Transverse colon (tissue), 4 donors: ENCODE data around the gene TAC4. TPM values are rescaled to one million over a fixed set of nuclear protein-coding genes. Genes with fewer than 3 reads are reported as not detected.

ENCODE experiments used
- DNase-seq: peaks from one replicate; pipeline ENCODE4 v3.0.0-alpha.2; 2019
- H3K27ac ChIP-seq, 4 donors: fragments of 200-600 bp; sonication (generic); 2 replicates each; pipeline ENCODE4 v1.5.1; 2016 to 2018; ENCODE audit warnings: inconsistent platforms in 4 of 4
- H3K27me3 ChIP-seq: fragments of 200-600 bp; sonication (generic); 2 replicates; pipeline ENCODE4 v1.5.1; 2017; ENCODE audit warnings: inconsistent platforms
- H3K36me3 ChIP-seq, 4 donors: fragments of 200-600 bp; sonication (generic); 2 replicates each; pipeline ENCODE4 v1.5.1; 2017 to 2019; ENCODE audit warnings: inconsistent platforms in 4 of 4
- H3K4me1 ChIP-seq, 4 donors: fragments of 200-600 bp; sonication (generic); 2 replicates each; pipeline ENCODE4 v1.5.1; 2017 to 2020; ENCODE audit warnings: inconsistent platforms in 4 of 4
- H3K4me3 ChIP-seq, 4 donors: fragments of 200-600 bp; sonication (generic); 1 replicate in 1 of 4; 2 replicates in 3 of 4; pipeline versions ENCODE4 v1.5.1 to v1.6.1; 2017 to 2019; ENCODE audit warnings: inconsistent platforms in 4 of 4
- H3K9me3 ChIP-seq, 2 donors: fragments of 200-600 bp; sonication (generic); 2 replicates each; pipeline ENCODE4 v1.5.1; 2017 to 2019; ENCODE audit warnings: inconsistent platforms in 2 of 2
- EP300 ChIP-seq: sonication (generic); formaldehyde crosslinking; IDR thresholded peaks from one replicate; pipeline ENCODE4 v1.6.1; 2017; ENCODE audit warnings: antibody characterized with exemption, low read depth
- POLR2A ChIP-seq: fragments of 450-650 bp; IDR thresholded peaks from one replicate; pipeline ENCODE4 v1.6.1; 2016; ENCODE audit warnings: antibody characterized with exemption, mild to moderate bottlenecking, moderate library complexity
- POLR2AphosphoS5 ChIP-seq, 3 donors: sonication (generic); formaldehyde crosslinking; IDR thresholded peaks; one replicate each; pipeline ENCODE4 v1.6.1; 2016; ENCODE audit warnings: antibody characterized with exemption in 3 of 3
- WGBS, 2 donors: methylation state at CpG; one replicate each; pipeline ENCODE4 v1.1.5; 2018; ENCODE audit warnings: low coverage in 1 of 2; 5-methylcytosine and 5-hydroxymethylcytosine counted together
- in situ Hi-C, 4 donors: fragments of 200-750 bp; cut with MboI; loops; one replicate each; pipeline versions ENCODE4 v1.15.0 to v1.15.1; 2017; ENCODE audit warnings: low sequenced_read_pairs in 3 of 4, low pct_ligation_motif_present in 1 of 4, low pct_unique_long_range_greater_than_20kb in 1 of 4
- intact Hi-C: fragments of 100-400 bp; cut with DNase I; formaldehyde crosslinking; loops from one replicate; pipeline ENCODE4 v1.15.1; 2023; ENCODE audit warnings: low total_unique reads
- total RNA-seq, 4 donors: library from RNA; depleted of rRNA; stranded (reverse); fragments of >200 nt; gene quantifications; one replicate each; pipeline ENCODE4 v1.1.0, GENCODE V29; 2016
- TF ChIP-seq, protein P1 (sequence below), 5 experiments: fragments of 200-600 bp in 3 of 5; fragments of 450-650 bp in 2 of 5; sonication (generic) in 3 of 5; IDR thresholded peaks; 1 replicate in 2 of 5; 2 replicates in 3 of 5; pipeline ENCODE4 v1.5.1; 2016 to 2017; ENCODE audit warnings: antibody characterized with exemption in 5 of 5, inconsistent platforms in 3 of 5, mild to moderate bottlenecking in 2 of 5, moderate library complexity in 1 of 5

The TAC4 gene
- total RNA-seq, 4 donors from 2014 or later = not detected

GRCh38 chr17:49788478-49789242 is 59.2 kb downstream of the TAC4 start, which contains the start of gene KAT7:
Gene KAT7 (plus strand): TSS chr17:49788681. CDS start chr17:49788835, 154 bp downstream.
- no peaks in the 10 kb centered on the region for H3K9me3 ChIP-seq
- peak within 1 kb of the TSS; percentile 94 to 99 (median 99) for H3K27ac ChIP-seq
- WGBS, 2 donors = 0 to 2% methylated on average over 7 to 45 of the region's 59 CpGs
- peak within 1 kb of the TSS; percentile 69 to 96 (median 91) for H3K4me3 ChIP-seq
- no peaks in the 10 kb centered on the region for H3K27me3 ChIP-seq
- H3K36me3 ChIP-seq = peaks cover 0 to 16% (median 4%) of the 10 kb centered on the region in 4 donors
- peak; percentile 99 for DNase-seq
- intact Hi-C loops (no loop called here), in situ Hi-C loops (loop anchor here in 2 of 4 donors (10.0 kb wide), 2 partner anchors 84 to 224 kb away; partner anchors contain the start of gene SLC35B1 (in 1 of the 2))
- peak; percentile 93 for TF ChIP-seq POLR2A
- TF ChIP-seq, protein P1, sequence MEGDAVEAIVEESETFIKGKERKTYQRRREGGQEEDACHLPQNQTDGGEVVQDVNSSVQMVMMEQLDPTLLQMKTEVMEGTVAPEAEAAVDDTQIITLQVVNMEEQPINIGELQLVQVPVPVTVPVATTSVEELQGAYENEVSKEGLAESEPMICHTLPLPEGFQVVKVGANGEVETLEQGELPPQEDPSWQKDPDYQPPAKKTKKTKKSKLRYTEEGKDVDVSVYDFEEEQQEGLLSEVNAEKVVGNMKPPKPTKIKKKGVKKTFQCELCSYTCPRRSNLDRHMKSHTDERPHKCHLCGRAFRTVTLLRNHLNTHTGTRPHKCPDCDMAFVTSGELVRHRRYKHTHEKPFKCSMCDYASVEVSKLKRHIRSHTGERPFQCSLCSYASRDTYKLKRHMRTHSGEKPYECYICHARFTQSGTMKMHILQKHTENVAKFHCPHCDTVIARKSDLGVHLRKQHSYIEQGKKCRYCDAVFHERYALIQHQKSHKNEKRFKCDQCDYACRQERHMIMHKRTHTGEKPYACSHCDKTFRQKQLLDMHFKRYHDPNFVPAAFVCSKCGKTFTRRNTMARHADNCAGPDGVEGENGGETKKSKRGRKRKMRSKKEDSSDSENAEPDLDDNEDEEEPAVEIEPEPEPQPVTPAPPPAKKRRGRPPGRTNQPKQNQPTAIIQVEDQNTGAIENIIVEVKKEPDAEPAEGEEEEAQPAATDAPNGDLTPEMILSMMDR (IDR thresholded peaks at IDR 0.05) = peak in 1 of 5 experiments; percentile 19
- TF ChIP-seq EP300 = no peak
- peak; percentile 55 to 95 (median 94) for TF ChIP-seq POLR2AphosphoS5 (IDR thresholded peaks at IDR 0.05)
- H3K4me1 ChIP-seq = peaks cover 13 to 53% (median 22%) of the 10 kb centered on the region in 4 donors

Other genes starting within 250 kb of the TAC4 start
- 100 to 1,000 TPM in 1 of 4 donors, 10 to 100 TPM in 3; 75.6 to 352 (median 95.3) TPM for gene SPOP, start 170.0 kb downstream of the TAC4 start, total RNA-seq
- gene SLC35B1, start 140.1 kb downstream of the TAC4 start, total RNA-seq = 10 to 100 TPM; 23.5 to 73.3 (median 56.2) TPM
- 10 to 100 TPM in 2 of 4 donors, 1 to 10 TPM in 2; 8.6 to 14.6 (median 10.7) TPM for gene FAM117A, start 83.9 kb downstream of the TAC4 start, total RNA-seq
- gene KAT7, start 59.4 kb downstream of the TAC4 start, total RNA-seq = 10 to 100 TPM; 21.3 to 54.2 (median 32.8) TPM
- gene DLX4, start 121.1 kb upstream of the TAC4 start, total RNA-seq = not detected
- gene DLX3, start 147.2 kb upstream of the TAC4 start, total RNA-seq = not detected
- gene ITGA3, start 208.0 kb upstream of the TAC4 start, total RNA-seq = 100 to 1,000 TPM; 147 to 294 (median 171) TPM
- gene PDK2, start 247.3 kb upstream of the TAC4 start, total RNA-seq = 100 to 1,000 TPM in 3 of 4 donors, 10 to 100 TPM in 1; 84.6 to 292 (median 136) TPM